ENCODE results near the gene LMAN1L. TPM values are rescaled to one million over a fixed set of nuclear protein-coding genes. Genes with fewer than 3 reads are reported as not detected.

Gene LMAN1L
- total and polyA plus RNA-seq, 4 donors = 0.08 TPM; not detected in 3

- no peak for TF ChIP-seq GABPA (IDR thresholded peaks at IDR 0.05 in 1 of 2, conservative IDR thresholded peaks at IDR 0.05 in 1 of 2)
These were observed 4.2 kb downstream of the LMAN1L start (continued) for GRCh38 chr15:74816624-74817369.

GRCh38 chr15:74817370-74817737 lies 4.7 kb downstream of the LMAN1L start:
- DNase-seq (ENCODE audit: low spot score) = no peak
- H3K36me3 ChIP-seq (ENCODE audit: control insufficient read depth in 4 of 4, insufficient read depth in 3 of 4, low read depth in 1 of 4, low read length in 3 of 4) = no peaks in the 10 kb centered on the region
- H3K27ac ChIP-seq (ENCODE audit: low read depth in 1 of 2, low read length in 2 of 2) = no peak overlapping the region

GRCh38 chr15:74820056-74820455 lies 7.4 kb downstream of the LMAN1L start:
- no peaks in the 10 kb centered on the region for H3K27me3 ChIP-seq (ENCODE audit: control insufficient read depth in 4 of 4, insufficient read depth in 4 of 4, low read length in 3 of 4)
- H3K36me3 ChIP-seq (ENCODE audit: control insufficient read depth in 4 of 4, insufficient read depth in 3 of 4, low read depth in 1 of 4, low read length in 3 of 4) = no peaks in the 10 kb centered on the region
- no peak for TF ChIP-seq CTCF (IDR thresholded peaks at IDR 0.05; ENCODE audit: low read depth, low read length, missing input control)
- TF ChIP-seq FOXA2 (IDR thresholded peaks at IDR 0.05) = no peak
- TF ChIP-seq TAF1 (conservative IDR thresholded peaks at IDR 0.05) = no peak
- no peak for TF ChIP-seq ZBTB33 (IDR thresholded peaks at IDR 0.05)
- TF ChIP-seq NR2F2 (IDR thresholded peaks at IDR 0.05) = no peak
- TF ChIP-seq RAD21 (IDR thresholded peaks at IDR 0.05) = no peak
- no peak for TF ChIP-seq ATF3 (IDR thresholded peaks at IDR 0.05)
- H3K4me1 ChIP-seq (ENCODE audit: control insufficient read depth in 4 of 4, insufficient read depth in 4 of 4, low read length in 3 of 4) = peaks cover 0 to 5% (median 2%) of the 10 kb centered on the region in 4 donors
- no peaks in the 10 kb centered on the region for H3K9me3 ChIP-seq (ENCODE audit: control insufficient read depth in 4 of 4, low read length in 3 of 4)
- H3K4me3 ChIP-seq (ENCODE audit: low read depth in 1 of 3, low read length in 3 of 3) = no peak overlapping the region
- no peak for DNase-seq (ENCODE audit: low spot score)
- no peak overlapping the region for H3K27ac ChIP-seq (ENCODE audit: low read depth in 1 of 2, low read length in 2 of 2)
- 92% methylated on average over 5 of the region's 5 CpGs for WGBS
- H3K9ac ChIP-seq (ENCODE audit: low read depth in 1 of 2, low read length in 2 of 2) = no peak overlapping the region

More at GRCh38 chr15:74817370-74817737, 4.7 kb downstream of the LMAN1L start:
- H3K4me3 ChIP-seq (ENCODE audit: low read depth in 1 of 3, low read length in 3 of 3) = no peak overlapping the region
- H3K27me3 ChIP-seq (ENCODE audit: control insufficient read depth in 4 of 4, insufficient read depth in 4 of 4, low read length in 3 of 4) = no peaks in the 10 kb centered on the region
- no peak overlapping the region for H3K9ac ChIP-seq (ENCODE audit: low read depth in 1 of 2, low read length in 2 of 2)
- no peaks in the 10 kb centered on the region for H3K9me3 ChIP-seq (ENCODE audit: control insufficient read depth in 4 of 4, low read length in 3 of 4)
- H3K4me1 ChIP-seq (ENCODE audit: control insufficient read depth in 4 of 4, insufficient read depth in 4 of 4, low read length in 3 of 4) = peaks cover 2 to 9% (median 5%) of the 10 kb centered on the region in 4 donors
- 23% methylated on average over 9 of the region's 9 CpGs for WGBS
- TF ChIP-seq RAD21 (IDR thresholded peaks at IDR 0.05) = peak in 1 of 2 donors; percentile 40
- no peak for TF ChIP-seq GABPA (IDR thresholded peaks at IDR 0.05 in 1 of 2, conservative IDR thresholded peaks at IDR 0.05 in 1 of 2)
- TF ChIP-seq CTCF (IDR thresholded peaks at IDR 0.05; ENCODE audit: low read depth, low read length, missing input control) = peak; percentile 22
